Mesothelial cell of epicardium (in vitro differentiated cells): Measurements from ENCODE around the gene NDFIP1. TPM values are rescaled to one million over a fixed set of nuclear protein-coding genes. Genes with fewer than 3 reads are reported as not detected.
"Not testable (repeated sequence)": the region's sequence is repeated elsewhere in the genome, so short reads cannot be mapped to it uniquely, and the experiment has no call there.

ENCODE experiments used
- DNase-seq, 2 experiments: peaks; one replicate each; pipeline ENCODE4 v3.0.0; 2021; ENCODE audit warnings: low spot score in 2 of 2; ENCODE audit not compliant: unreplicated experiment in 2 of 2
- H3K27ac Mint-ChIP-seq: 2 replicates; pipeline ENCODE4 v1.8.0; 2021; ENCODE audit warnings: mixed read lengths
- H3K27me3 Mint-ChIP-seq: 2 replicates; pipeline ENCODE4 v1.8.0; 2021; ENCODE audit warnings: low read depth, mixed read lengths
- H3K36me3 Mint-ChIP-seq: 2 replicates; pipeline ENCODE4 v1.8.0; 2021; ENCODE audit warnings: mixed read lengths
- H3K4me1 Mint-ChIP-seq: 2 replicates; pipeline ENCODE4 v1.8.0; 2021; ENCODE audit warnings: mixed read lengths
- H3K4me3 Mint-ChIP-seq: 2 replicates; pipeline ENCODE4 v1.8.0; 2021; ENCODE audit warnings: mild to moderate bottlenecking, moderate library complexity, mixed read lengths
- H3K9me3 Mint-ChIP-seq: 2 replicates; pipeline ENCODE4 v1.8.0; 2021; ENCODE audit warnings: mixed read lengths
- CTCF ChIP-seq: fragments of 200-600 bp; sonication (generic); IDR thresholded peaks from one replicate; pipeline ENCODE4 v1.5.0; 2021; ENCODE audit warnings: antibody characterized with exemption; ENCODE audit not compliant: unreplicated experiment
- total RNA-seq: library from RNA; stranded (reverse); gene quantifications from 3 replicates; pipeline ENCODE4 v1.2.1, GENCODE V29; 2021

NDFIP1 gene
- total RNA-seq, 1 donor from 2014 or later = 67.9 TPM

GRCh38 chr5:142086679-142087078, 21.9 kb upstream of the NDFIP1 start:
- no peak for DNase-seq
- no peak overlapping the region for H3K27ac Mint-ChIP-seq
- H3K4me3 Mint-ChIP-seq = no peak overlapping the region
- H3K4me1 Mint-ChIP-seq = peaks cover 28% of the 10 kb centered on the region
- H3K27me3 Mint-ChIP-seq = peaks cover under 1% of the 10 kb centered on the region
- TF ChIP-seq CTCF = no peak
- H3K36me3 Mint-ChIP-seq = no peaks in the 10 kb centered on the region
- H3K9me3 Mint-ChIP-seq = no peaks in the 10 kb centered on the region

- TF ChIP-seq CTCF = no peak
- no peaks in the 10 kb centered on the region for H3K36me3 Mint-ChIP-seq
- DNase-seq = no peak
- no peaks in the 10 kb centered on the region for H3K27me3 Mint-ChIP-seq
- H3K4me1 Mint-ChIP-seq = peaks cover 28% of the 10 kb centered on the region
- no peak overlapping the region for H3K4me3 Mint-ChIP-seq
- H3K9me3 Mint-ChIP-seq = no peaks in the 10 kb centered on the region
- peak overlapping the region; percentile 96 for H3K27ac Mint-ChIP-seq
Measured at GRCh38 chr5:142087920-142088679, 20.5 kb upstream of the NDFIP1 start.

GRCh38 chr5:142088855-142089479, 19.6 kb upstream of the NDFIP1 start:
- Mint-ChIP-seq H3K4me1 (peaks cover 28% of the 10 kb centered on the region), H3K27ac (peak overlapping the region; percentile 96), H3K4me3 (peak overlapping the region; percentile 36)
- DNase-seq, H3K27me3 Mint-ChIP-seq, H3K9me3 Mint-ChIP-seq, H3K36me3 Mint-ChIP-seq: not testable (repeated sequence)

- no peak for TF ChIP-seq CTCF
- Mint-ChIP-seq H3K4me1 (peaks cover 31% of the 10 kb centered on the region), H3K9me3 (no peaks in the 10 kb centered on the region), H3K27ac (peak overlapping the region; percentile 59), H3K36me3 (no peaks in the 10 kb centered on the region), H3K27me3 (no peaks in the 10 kb centered on the region), H3K4me3 (no peak overlapping the region)
- DNase-seq = no peak
Measured at GRCh38 chr5:142091012-142091411, 17.6 kb upstream of the NDFIP1 start.

- Mint-ChIP-seq H3K4me1 (peaks cover 31% of the 10 kb centered on the region), H3K9me3 (no peaks in the 10 kb centered on the region), H3K36me3 (no peaks in the 10 kb centered on the region), H3K27me3 (no peaks in the 10 kb centered on the region), H3K27ac (no peak overlapping the region), H3K4me3 (no peak overlapping the region)
- DNase-seq = no peak
- TF ChIP-seq CTCF = no peak
Measured at GRCh38 chr5:142091922-142092321, 16.7 kb upstream of the NDFIP1 start.

GRCh38 chr5:142095035-142095434, 13.5 kb upstream of the NDFIP1 start:
- H3K9me3 Mint-ChIP-seq = no peaks in the 10 kb centered on the region
- DNase-seq = no peak
- peak overlapping the region; percentile 47 for H3K27ac Mint-ChIP-seq
- H3K27me3 Mint-ChIP-seq = no peaks in the 10 kb centered on the region
- H3K4me3 Mint-ChIP-seq = no peak overlapping the region
- H3K36me3 Mint-ChIP-seq = no peaks in the 10 kb centered on the region
- peaks cover 7% of the 10 kb centered on the region for H3K4me1 Mint-ChIP-seq
- no peak for TF ChIP-seq CTCF
